Nephron progenitor cell (in vitro differentiated cells): Measurements from ENCODE around the gene MS4A6E.

Source experiments
- DNase-seq: peaks from one replicate; pipeline ENCODE4 v3.0.0; 2021
- H3K27ac Mint-ChIP-seq: 2 replicates; pipeline ENCODE4 v1.8.0; 2021; ENCODE audit warnings: mild to moderate bottlenecking, moderate library complexity, mixed read lengths
- H3K27me3 Mint-ChIP-seq: 2 replicates; pipeline ENCODE4 v1.8.0; 2021; ENCODE audit warnings: mild to moderate bottlenecking, low read depth, mixed read lengths; ENCODE audit not compliant: poor library complexity
- H3K36me3 Mint-ChIP-seq: 2 replicates; pipeline ENCODE4 v1.8.0; 2021; ENCODE audit warnings: low read depth, mixed read lengths
- H3K4me1 Mint-ChIP-seq: 2 replicates; pipeline ENCODE4 v1.8.0; 2021; ENCODE audit warnings: mixed read lengths
- H3K4me3 Mint-ChIP-seq: 2 replicates; pipeline ENCODE4 v1.8.0; 2021; ENCODE audit warnings: mild to moderate bottlenecking, moderate library complexity, mixed read lengths
- H3K9me3 Mint-ChIP-seq: 2 replicates; pipeline ENCODE4 v1.8.0; 2021; ENCODE audit warnings: mild to moderate bottlenecking, moderate library complexity, mixed read lengths
- TF ChIP-seq, protein P1 (sequence below): fragments of 200-600 bp; sonication (generic); IDR thresholded peaks from 2 replicates; pipeline ENCODE4 v1.5.0; 2021; ENCODE audit warnings: antibody characterized with exemption

Gene MS4A6E

DNA sequence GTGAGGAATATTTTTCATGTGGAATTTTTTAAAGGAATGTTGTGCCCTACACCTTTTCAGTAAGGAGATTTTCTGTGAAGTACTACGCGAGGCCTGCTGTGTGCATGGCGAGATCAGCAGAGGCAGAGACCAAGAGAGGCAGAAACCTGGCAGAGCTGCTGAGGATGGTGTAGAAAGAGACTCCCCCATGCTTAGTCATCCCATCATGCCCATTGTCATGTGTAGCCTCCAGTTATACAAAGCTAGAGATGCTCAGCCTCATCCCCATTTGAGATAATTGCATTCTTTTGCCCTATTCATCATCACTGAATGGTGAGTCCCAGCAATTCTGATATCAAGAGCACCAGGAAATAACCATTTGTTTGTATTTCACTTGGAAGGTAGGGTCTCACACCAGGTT lies 48.3 kb downstream of the MS4A6E start:
- H3K27me3 Mint-ChIP-seq, result peaks cover 6% of the 10 kb centered on the region
- peaks cover 5% of the 10 kb centered on the region for H3K4me1 Mint-ChIP-seq
- no peaks in the 10 kb centered on the region for H3K9me3 Mint-ChIP-seq
- H3K27ac Mint-ChIP-seq, result no peak overlapping the region
- DNase-seq, result no peak
- no peak overlapping the region for H3K4me3 Mint-ChIP-seq
- H3K36me3 Mint-ChIP-seq, result no peaks in the 10 kb centered on the region
- TF ChIP-seq, protein P1, sequence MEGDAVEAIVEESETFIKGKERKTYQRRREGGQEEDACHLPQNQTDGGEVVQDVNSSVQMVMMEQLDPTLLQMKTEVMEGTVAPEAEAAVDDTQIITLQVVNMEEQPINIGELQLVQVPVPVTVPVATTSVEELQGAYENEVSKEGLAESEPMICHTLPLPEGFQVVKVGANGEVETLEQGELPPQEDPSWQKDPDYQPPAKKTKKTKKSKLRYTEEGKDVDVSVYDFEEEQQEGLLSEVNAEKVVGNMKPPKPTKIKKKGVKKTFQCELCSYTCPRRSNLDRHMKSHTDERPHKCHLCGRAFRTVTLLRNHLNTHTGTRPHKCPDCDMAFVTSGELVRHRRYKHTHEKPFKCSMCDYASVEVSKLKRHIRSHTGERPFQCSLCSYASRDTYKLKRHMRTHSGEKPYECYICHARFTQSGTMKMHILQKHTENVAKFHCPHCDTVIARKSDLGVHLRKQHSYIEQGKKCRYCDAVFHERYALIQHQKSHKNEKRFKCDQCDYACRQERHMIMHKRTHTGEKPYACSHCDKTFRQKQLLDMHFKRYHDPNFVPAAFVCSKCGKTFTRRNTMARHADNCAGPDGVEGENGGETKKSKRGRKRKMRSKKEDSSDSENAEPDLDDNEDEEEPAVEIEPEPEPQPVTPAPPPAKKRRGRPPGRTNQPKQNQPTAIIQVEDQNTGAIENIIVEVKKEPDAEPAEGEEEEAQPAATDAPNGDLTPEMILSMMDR, result no peak

- H3K27ac Mint-ChIP-seq, result no peak overlapping the region
- peaks cover 6% of the 10 kb centered on the region for H3K27me3 Mint-ChIP-seq
- H3K9me3 Mint-ChIP-seq, result no peaks in the 10 kb centered on the region
- H3K4me3 Mint-ChIP-seq, result no peak overlapping the region
- peaks cover 5% of the 10 kb centered on the region for H3K4me1 Mint-ChIP-seq
- H3K36me3 Mint-ChIP-seq, result no peaks in the 10 kb centered on the region
- no peak for DNase-seq
- TF ChIP-seq, protein P1, result no peak
These were observed 49.5 kb downstream of the MS4A6E start for GRCh38 chr11:60376601-60377000.

DNA sequence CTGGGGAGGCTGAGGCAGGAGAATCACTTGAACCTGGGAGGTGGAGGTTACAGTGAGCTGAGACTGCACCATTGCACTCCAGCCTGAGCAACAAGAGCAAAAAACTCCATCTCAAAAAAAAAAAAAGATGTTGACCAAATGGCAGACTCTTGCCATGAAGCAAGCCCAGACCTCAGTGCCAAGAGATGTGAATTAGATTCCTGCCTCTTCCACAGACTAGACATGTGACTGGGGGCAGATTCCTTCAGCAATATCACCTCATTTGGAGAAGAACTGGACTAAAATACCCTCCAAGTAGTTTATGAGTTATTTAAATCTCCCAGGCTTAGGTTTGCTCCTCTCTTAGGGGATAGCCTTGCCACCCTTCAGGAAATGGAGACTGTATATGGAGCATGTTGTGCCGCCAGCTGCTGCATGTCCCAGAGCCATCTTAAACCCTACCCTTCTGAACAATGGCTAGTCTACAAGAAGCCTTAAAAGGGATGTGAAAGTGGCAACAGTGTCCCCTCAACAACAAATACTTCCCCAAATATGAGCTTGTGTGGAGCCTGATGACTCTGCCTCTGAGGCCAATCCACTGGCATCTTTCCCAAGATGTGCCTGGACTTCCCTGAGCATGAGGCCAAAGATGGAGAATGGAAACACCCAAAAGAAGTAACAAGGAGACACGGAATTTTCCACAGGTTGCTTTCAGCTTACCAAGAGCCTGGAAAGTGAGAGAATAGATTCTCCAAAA lies 50.5 kb downstream of the MS4A6E start:
- no peak for DNase-seq
- H3K36me3 Mint-ChIP-seq, result no peaks in the 10 kb centered on the region
- no peak overlapping the region for H3K4me3 Mint-ChIP-seq
- no peaks in the 10 kb centered on the region for H3K9me3 Mint-ChIP-seq
- H3K4me1 Mint-ChIP-seq, result peaks cover 5% of the 10 kb centered on the region
- H3K27ac Mint-ChIP-seq, result no peak overlapping the region
- TF ChIP-seq, protein P1, result no peak
- H3K27me3 Mint-ChIP-seq, result peaks cover 8% of the 10 kb centered on the region

DNA sequence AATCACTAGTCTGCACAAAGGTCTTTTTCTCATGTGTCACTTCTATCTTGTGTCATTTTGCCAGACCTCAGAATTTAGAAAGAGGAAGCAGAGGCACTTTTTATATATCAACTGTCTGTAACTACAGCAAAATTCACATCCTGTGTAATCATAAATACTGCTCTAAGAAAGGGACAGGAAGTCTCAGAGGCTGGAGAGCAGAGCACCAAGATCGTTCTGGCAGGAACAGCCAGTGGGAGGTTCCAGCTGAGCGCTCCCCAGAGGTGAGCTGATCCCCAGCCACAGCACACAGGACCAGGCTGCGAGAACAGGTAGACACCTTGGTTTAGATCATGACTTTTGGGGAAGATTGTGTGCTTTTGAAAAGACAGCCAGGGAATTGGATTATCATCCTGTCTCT lies 51.3 kb downstream of the MS4A6E start, which contains the start of gene MS4A7:
Gene MS4A7, plus strand, starts transcription at position 179 of the 400 bp plus-strand sequence. CDS start 4,610 bp downstream, outside the sequence.
- Mint-ChIP-seq H3K9me3 (no peaks in the 10 kb centered on the region), H3K36me3 (no peaks in the 10 kb centered on the region), H3K4me1 (peaks cover 5% of the 10 kb centered on the region), H3K27ac (no peak within 1 kb of the TSS), H3K4me3 (no peak within 1 kb of the TSS), H3K27me3 (peaks cover 8% of the 10 kb centered on the region)
- peak; percentile 12 for DNase-seq
- TF ChIP-seq, protein P1, result no peak

- Mint-ChIP-seq H3K27ac (no peak overlapping the region), H3K27me3 (no peaks in the 10 kb centered on the region), H3K4me1 (no peaks in the 10 kb centered on the region), H3K36me3 (no peaks in the 10 kb centered on the region), H3K4me3 (no peak overlapping the region), H3K9me3 (no peaks in the 10 kb centered on the region)
- DNase-seq, result no peak
- TF ChIP-seq, protein P1, result no peak
These were observed 62.3 kb downstream of the MS4A6E start for GRCh38 chr11:60389279-60389910.

- Mint-ChIP-seq H3K4me3 (no peak overlapping the region), H3K4me1 (no peaks in the 10 kb centered on the region), H3K27me3 (no peaks in the 10 kb centered on the region), H3K27ac (no peak overlapping the region), H3K9me3 (no peaks in the 10 kb centered on the region), H3K36me3 (no peaks in the 10 kb centered on the region)
- no peak for DNase-seq
- TF ChIP-seq, protein P1, result no peak
These were observed 63.4 kb downstream of the MS4A6E start for GRCh38 chr11:60390419-60390818.
